Smooth muscle cell (in vitro differentiated cells): ENCODE results near the gene ABCA7. TPM values are rescaled to one million over a fixed set of nuclear protein-coding genes. Genes with fewer than 3 reads are reported as not detected.
A peak's percentile ranks its signal among the peaks of the same experiment; 100 is the strongest.

Experiments
- DNase-seq: peaks from one replicate; lab custom pipeline; 2025; ENCODE audit not compliant: unreplicated experiment; lab: John Stamatoyannopoulos, UW
- H2AFZ ChIP-seq: fragments of 200-600 bp; sonication (generic); 2 replicates; pipeline ENCODE4 v1.6.0; 2016; ENCODE audit warnings: antibody characterized with exemption, low read depth, mild to moderate bottlenecking
- H3F3A ChIP-seq: fragments of 200-600 bp; sonication (generic); 2 replicates; pipeline ENCODE4 v1.6.0; 2017; ENCODE audit warnings: antibody characterized with exemption, low read depth
- H3K27ac ChIP-seq: fragments of 200-600 bp; sonication (generic); 2 replicates; pipeline ENCODE4 v1.5.1; 2016; ENCODE audit warnings: low read depth, mild to moderate bottlenecking
- H3K27me3 ChIP-seq: fragments of 200-600 bp; sonication (generic); 2 replicates; pipeline ENCODE4 v1.6.1; 2016; ENCODE audit warnings: low read depth, mild to moderate bottlenecking
- H3K36me3 ChIP-seq: fragments of 200-600 bp; sonication (generic); 2 replicates; pipeline ENCODE4 v1.5.1; 2016; ENCODE audit warnings: low read depth
- H3K4me1 ChIP-seq: fragments of 200-600 bp; sonication (generic); 2 replicates; pipeline ENCODE4 v1.5.1; 2016; ENCODE audit warnings: low read depth
- H3K4me2 ChIP-seq: fragments of 200-600 bp; sonication (generic); 2 replicates; pipeline ENCODE4 v1.6.0; 2016; ENCODE audit warnings: mild to moderate bottlenecking
- H3K4me3 ChIP-seq: fragments of 200-600 bp; sonication (generic); 2 replicates; pipeline ENCODE4 v1.5.1; 2016; ENCODE audit warnings: mild to moderate bottlenecking
- H3K79me2 ChIP-seq: fragments of 200-600 bp; sonication (generic); 2 replicates; pipeline ENCODE4 v1.6.0; 2016; ENCODE audit warnings: low read depth, mild to moderate bottlenecking
- H3K9ac ChIP-seq: fragments of 200-600 bp; sonication (generic); 2 replicates; pipeline ENCODE4 v1.6.0; 2016; ENCODE audit warnings: low read depth
- H3K9me3 ChIP-seq: fragments of 200-600 bp; sonication (generic); replicated peaks from 2 replicates; pipeline ENCODE4 v1.5.1; 2016; ENCODE audit warnings: low read depth
- H4K20me1 ChIP-seq: fragments of 200-600 bp; sonication (generic); 2 replicates; pipeline ENCODE4 v1.6.0; 2016; ENCODE audit warnings: low read depth
- WGBS: methylation state at CpG from one replicate; pipeline ENCODE4 v1.1.7; 2016; ENCODE audit warnings: low lambda C conversion rate; 5-methylcytosine and 5-hydroxymethylcytosine counted together
- polyA plus RNA-seq: library from polyadenylated mRNA; unstranded; fragments of >200 nt; fragmentation: Nextera tagmentation; extraction: Ambion mirVana; gene quantifications from 2 replicates; pipeline ENCODE4 v1.2.1, GENCODE V29; 2016
- total RNA-seq: library from RNA; depleted of rRNA; stranded (reverse); fragments of >200 nt; gene quantifications from 2 replicates; pipeline ENCODE4 v1.2.3, GENCODE V29; 2014
- TF ChIP-seq, protein P1 (sequence below): fragments of 200-600 bp; sonication (generic); IDR thresholded peaks from 2 replicates; pipeline ENCODE4 v1.5.1; 2017; ENCODE audit warnings: borderline replicate concordance, mild to moderate bottlenecking, antibody characterized with exemption; ENCODE audit not compliant: insufficient read depth, poor library complexity, severe bottlenecking

ABCA7 gene
- total and polyA plus RNA-seq, 2 experiments from 2014 or later: 4.1 to 11.8 TPM

DNA sequence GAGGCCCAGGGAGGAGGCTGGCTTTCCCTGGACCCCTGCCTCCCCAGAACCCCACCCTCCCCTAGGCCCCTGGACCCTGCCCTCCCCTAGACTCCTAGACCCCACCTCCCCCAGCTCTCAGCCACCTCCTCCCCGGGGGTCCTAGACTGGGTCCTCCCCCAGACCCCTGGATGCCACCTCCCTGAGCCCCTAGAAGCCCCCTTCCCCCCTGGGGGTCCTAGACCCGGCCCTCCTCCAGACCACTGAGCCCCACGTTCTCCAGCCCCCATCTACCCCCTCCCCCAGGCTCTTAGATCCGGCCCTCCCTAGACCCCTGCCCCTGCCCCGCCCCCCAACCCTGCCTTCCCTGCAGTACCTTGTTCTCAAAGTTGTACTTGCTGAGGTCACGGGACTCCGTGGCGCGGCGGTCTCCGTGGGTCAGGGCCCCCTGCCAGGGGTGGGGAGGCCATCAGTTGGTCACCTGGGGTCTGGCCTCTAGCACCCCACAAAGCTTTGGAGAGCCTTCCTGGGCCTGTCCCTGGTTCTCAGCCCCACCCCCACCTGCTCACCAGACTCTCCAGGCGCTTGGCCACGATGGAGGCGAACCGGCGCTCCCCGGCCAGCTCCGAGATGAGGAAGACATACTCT lies 71.8 kb downstream of the ABCA7 start:
- Histone ChIP-seq H3F3A (peaks cover 27% of the 10 kb centered on the region), H3K9me3 (no peaks in the 10 kb centered on the region), H4K20me1 (peaks cover 12% of the 10 kb centered on the region), H3K79me2 (no peaks in the 10 kb centered on the region), H3K9ac (no peak overlapping the region), H3K27me3 (no peaks in the 10 kb centered on the region), H2AFZ (no peak overlapping the region), H3K36me3 (no peaks in the 10 kb centered on the region), H3K4me3 (no peak overlapping the region), H3K27ac (no peak overlapping the region), H3K4me2 (no peak overlapping the region), H3K4me1 (no peaks in the 10 kb centered on the region)
- TF ChIP-seq, protein P1, sequence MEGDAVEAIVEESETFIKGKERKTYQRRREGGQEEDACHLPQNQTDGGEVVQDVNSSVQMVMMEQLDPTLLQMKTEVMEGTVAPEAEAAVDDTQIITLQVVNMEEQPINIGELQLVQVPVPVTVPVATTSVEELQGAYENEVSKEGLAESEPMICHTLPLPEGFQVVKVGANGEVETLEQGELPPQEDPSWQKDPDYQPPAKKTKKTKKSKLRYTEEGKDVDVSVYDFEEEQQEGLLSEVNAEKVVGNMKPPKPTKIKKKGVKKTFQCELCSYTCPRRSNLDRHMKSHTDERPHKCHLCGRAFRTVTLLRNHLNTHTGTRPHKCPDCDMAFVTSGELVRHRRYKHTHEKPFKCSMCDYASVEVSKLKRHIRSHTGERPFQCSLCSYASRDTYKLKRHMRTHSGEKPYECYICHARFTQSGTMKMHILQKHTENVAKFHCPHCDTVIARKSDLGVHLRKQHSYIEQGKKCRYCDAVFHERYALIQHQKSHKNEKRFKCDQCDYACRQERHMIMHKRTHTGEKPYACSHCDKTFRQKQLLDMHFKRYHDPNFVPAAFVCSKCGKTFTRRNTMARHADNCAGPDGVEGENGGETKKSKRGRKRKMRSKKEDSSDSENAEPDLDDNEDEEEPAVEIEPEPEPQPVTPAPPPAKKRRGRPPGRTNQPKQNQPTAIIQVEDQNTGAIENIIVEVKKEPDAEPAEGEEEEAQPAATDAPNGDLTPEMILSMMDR: no peak
- 90% methylated on average over 11 of the region's 18 CpGs for WGBS
- DNase-seq: no peak

DNA sequence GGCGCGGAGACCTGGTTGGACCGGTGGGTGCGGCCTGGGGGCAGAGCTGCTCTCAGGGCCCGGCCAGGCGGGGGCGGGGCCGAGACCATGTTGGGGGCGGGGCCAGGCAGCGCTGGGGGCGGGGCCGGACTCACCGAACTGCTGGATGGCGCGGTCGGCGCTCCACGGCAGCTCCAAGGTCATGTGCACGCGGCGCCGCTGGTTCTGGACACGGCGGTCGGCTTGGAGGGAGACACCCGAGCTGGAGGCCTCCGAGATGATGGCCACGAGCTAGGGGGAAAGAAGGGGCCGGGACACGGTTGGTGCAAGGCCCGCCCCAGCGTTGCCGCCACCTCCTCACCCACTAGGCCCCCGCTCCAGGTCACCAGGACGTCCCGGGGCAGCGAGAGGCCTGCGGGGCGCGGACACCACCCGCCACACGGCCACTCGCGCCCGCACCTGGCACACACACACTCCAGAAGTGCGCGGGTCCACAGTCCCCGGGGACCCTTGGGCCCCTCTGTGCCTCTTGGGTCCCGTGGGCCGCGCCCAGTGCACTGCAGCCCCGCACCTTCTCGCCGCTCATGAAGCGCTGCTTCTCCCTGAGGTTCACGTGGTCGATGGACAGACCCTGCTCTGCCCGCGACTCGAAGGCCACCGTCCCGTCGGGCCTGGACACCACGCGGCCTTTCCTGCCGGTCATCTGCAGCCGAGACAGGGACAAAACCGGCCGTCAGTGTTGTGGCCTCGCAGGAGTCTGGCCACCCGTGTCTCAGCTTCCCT lies 72.5 kb downstream of the ABCA7 start:
- Histone ChIP-seq H3K79me2 (no peaks in the 10 kb centered on the region), H3K4me3 (no peak overlapping the region), H3K27ac (no peak overlapping the region), H3F3A (peaks cover 23% of the 10 kb centered on the region), H3K4me2 (no peak overlapping the region), H3K36me3 (no peaks in the 10 kb centered on the region), H4K20me1 (peaks cover 5% of the 10 kb centered on the region), H3K4me1 (no peaks in the 10 kb centered on the region), H3K9me3 (no peaks in the 10 kb centered on the region), H2AFZ (no peak overlapping the region), H3K27me3 (no peaks in the 10 kb centered on the region), H3K9ac (no peak overlapping the region)
- no peak for DNase-seq
- TF ChIP-seq, protein P1: no peak
- 86% methylated on average over 62 of the region's 71 CpGs for WGBS

DNA sequence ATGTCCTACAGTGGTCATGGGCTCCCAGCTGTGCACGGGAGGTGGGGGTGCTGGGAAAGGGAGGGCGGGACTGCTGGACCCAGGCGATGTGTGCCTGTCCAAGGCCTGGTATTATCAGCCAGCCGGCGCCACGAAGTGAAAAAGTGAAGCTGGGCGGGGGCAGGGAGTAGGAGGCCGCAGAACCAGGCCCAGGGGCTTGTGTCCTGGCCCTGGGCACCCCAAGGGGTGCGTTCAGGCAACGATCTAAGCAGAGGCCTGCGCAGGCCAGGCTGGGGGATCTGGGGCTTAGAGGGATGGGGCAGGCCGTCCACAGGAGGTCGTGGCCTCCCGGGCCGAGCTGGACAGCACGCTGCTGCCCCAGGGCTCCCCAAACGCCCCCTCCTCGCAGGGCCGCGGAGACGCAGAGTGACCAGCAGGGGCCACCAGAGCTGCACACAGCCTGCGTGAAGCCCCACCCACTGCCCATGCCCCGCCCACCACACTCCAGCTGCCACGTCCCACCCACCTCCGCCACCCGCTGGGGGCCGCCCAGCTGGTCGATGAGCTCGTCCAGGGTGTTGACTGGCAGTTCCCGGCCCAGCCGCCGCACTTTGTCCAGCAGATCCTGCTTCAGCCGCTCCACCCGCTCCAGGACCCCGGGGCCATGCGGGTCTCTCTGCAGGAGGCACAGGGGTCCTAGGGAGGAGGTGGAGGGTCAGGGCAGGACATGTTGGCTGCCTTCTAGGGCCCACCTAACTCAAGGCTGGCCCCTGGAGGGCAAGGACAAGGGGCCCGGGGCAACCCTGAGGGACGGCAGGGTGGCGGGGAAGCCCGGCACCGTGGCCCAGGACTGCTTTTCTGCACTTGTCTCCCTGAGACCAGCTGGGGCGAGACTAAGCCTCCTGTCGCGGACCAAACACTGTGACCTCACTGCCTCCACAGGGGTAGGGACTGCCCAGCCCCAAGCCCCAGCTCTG lies 73.4 kb downstream of the ABCA7 start:
- Histone ChIP-seq H3K27me3 (no peaks in the 10 kb centered on the region), H3K9ac (no peak overlapping the region), H3K79me2 (no peaks in the 10 kb centered on the region), H3K9me3 (no peaks in the 10 kb centered on the region), H3K4me3 (no peak overlapping the region), H3K27ac (peak overlapping the region; percentile 56), H3F3A (peaks cover 19% of the 10 kb centered on the region), H3K36me3 (no peaks in the 10 kb centered on the region), H2AFZ (no peak overlapping the region), H4K20me1 (no peaks in the 10 kb centered on the region), H3K4me1 (no peaks in the 10 kb centered on the region), H3K4me2 (peak overlapping the region; percentile 44)
- 52% methylated on average over 39 of the region's 44 CpGs for WGBS
- peak; percentile 91 for DNase-seq
- TF ChIP-seq, protein P1: peak; percentile 80
